BJ (cell line): Measurements from ENCODE around the gene POR. TPM values are rescaled to one million over a fixed set of nuclear protein-coding genes. Genes with fewer than 3 reads are reported as not detected.

Experiments used
- CTCF ChIA-PET: fragments of 350-600 bp; formaldehyde crosslinking; extraction: SDS; loops from one replicate; lab custom pipeline; 2021; ENCODE audit warnings: antibody characterized with exemption, inconsistent platforms; lab: Yijun Ruan, JAX
- POLR2A ChIA-PET: fragments of 300-600 bp; sonication (Branson Sonifier 250); formaldehyde crosslinking; extraction: SDS; loops from one replicate; lab custom pipeline; 2021; ENCODE audit warnings: antibody characterized with exemption; lab: Charles Lee
- DNase-seq: peaks from one replicate; pipeline ENCODE4 v3.0.0-alpha.2; 2011; ENCODE audit warnings: low read depth
- H3K27me3 ChIP-seq: 2 replicates; pipeline ENCODE4 v1.6.0; 2011; ENCODE audit warnings: low read length; ENCODE audit not compliant: control insufficient read depth, insufficient read depth
- H3K36me3 ChIP-seq: 2 replicates; pipeline ENCODE4 v1.5.1; 2011; ENCODE audit warnings: low read length; ENCODE audit not compliant: control insufficient read depth, insufficient read depth
- H3K4me3 ChIP-seq: 2 replicates; pipeline ENCODE4 v1.5.1; 2011; ENCODE audit warnings: low read depth, mild to moderate bottlenecking, control low read depth, low read length
- polyA plus RNA-seq: library from polyadenylated mRNA; depleted of rRNA; stranded (reverse); fragments of >200 nt; gene quantifications from 2 replicates; pipeline ENCODE4 v1.2.3, GENCODE V29; 2011
- TF ChIP-seq, protein P1 (sequence below): IDR thresholded peaks from 2 replicates; pipeline ENCODE4 v1.5.1; 2011; ENCODE audit warnings: low read depth, mild to moderate bottlenecking, control low read depth, inconsistent platforms, low read length, moderate library complexity; ENCODE audit not compliant: insufficient read depth

Gene POR
- polyA plus RNA-seq, 1 experiment: 63.4 TPM

DNA sequence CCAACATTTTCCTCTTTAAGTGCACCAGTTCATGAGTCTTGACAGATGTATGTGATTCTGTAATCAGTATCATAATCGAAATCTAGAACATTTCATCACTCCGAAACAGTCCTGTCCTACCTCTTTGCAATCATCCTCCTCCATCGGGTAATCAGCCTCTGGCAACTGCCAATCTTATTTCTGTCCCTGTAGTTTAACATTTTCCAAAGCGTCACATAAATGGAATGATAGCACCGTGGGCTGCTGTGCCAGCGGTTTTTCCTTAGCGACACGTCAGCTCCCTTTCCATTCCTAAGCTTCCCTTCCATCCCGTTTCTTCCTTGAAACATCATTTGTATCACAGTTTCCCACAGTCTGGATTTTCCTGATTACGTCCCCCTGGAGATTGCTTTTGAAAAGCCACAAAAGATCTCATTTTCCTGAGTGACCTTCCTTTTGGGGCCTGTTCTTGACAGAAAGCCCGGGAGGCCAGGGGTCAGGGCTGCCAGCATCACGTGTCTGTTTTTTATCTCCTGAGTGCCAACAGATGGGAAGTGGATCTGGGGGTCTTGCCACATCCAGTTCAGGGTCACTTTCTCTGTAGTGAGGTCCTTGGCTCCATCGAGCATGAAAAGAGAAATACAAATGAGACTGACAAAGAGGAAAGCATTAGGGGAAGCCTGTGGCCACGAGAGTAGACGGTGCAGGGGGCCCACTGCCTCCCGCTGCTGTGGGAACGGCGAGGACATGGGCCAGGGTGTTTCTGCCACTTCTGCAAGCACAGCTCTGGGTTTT, 47.8 kb downstream of the POR start:
- H3K36me3 ChIP-seq: peaks cover 1% of the 10 kb centered on the region; the same call in 1 of the 2 replicates
- no peak overlapping the region for H3K4me3 ChIP-seq
- CTCF ChIA-PET: interaction anchor here (0.6 kb wide), 1 partner anchor 20 kb away, joined by 4 read pairs; no protein-coding TSS in a partner anchor
- TF ChIP-seq, protein P1, sequence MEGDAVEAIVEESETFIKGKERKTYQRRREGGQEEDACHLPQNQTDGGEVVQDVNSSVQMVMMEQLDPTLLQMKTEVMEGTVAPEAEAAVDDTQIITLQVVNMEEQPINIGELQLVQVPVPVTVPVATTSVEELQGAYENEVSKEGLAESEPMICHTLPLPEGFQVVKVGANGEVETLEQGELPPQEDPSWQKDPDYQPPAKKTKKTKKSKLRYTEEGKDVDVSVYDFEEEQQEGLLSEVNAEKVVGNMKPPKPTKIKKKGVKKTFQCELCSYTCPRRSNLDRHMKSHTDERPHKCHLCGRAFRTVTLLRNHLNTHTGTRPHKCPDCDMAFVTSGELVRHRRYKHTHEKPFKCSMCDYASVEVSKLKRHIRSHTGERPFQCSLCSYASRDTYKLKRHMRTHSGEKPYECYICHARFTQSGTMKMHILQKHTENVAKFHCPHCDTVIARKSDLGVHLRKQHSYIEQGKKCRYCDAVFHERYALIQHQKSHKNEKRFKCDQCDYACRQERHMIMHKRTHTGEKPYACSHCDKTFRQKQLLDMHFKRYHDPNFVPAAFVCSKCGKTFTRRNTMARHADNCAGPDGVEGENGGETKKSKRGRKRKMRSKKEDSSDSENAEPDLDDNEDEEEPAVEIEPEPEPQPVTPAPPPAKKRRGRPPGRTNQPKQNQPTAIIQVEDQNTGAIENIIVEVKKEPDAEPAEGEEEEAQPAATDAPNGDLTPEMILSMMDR: no peak
- peak; percentile 49 for DNase-seq
- POLR2A ChIA-PET: no interaction called here
- H3K27me3 ChIP-seq: no peaks in the 10 kb centered on the region

DNA sequence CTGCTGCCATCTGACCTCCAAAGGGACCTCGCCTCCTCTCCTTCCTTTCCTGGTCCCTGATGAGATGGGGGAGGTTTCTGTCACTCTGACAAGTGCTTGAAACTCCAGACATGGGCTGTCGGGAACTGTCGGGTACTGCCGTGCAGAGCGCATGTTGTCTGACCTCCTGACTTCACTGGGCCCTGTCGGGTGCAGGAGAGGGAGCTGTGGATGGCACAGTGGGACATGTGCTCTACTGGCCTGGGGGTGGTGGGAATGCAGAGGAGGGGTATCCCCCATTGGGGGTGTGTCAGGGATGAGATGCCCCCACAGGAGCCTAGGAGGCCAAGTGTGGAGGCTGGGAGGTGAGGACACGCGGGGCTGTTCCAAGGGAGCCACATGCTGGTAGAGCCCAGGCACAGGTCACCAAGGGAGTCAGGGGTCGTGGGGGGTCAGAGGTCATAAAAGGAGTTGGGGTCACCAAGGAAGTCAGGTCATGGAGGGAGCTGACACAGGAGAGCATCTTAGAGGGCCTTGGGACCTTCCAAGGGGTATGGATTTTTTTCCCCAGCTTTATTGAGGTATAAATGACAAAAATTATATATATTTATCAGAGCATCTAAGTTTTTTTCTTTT, 48.5 kb downstream of the POR start:
- peaks cover 2% of the 10 kb centered on the region; the same call in 1 of the 2 replicates for H3K36me3 ChIP-seq
- DNase-seq: no peak
- TF ChIP-seq, protein P1: no peak
- ChIA-PET POLR2A (interaction anchor here (0.6 kb wide), 1 partner anchor 8 kb away, joined by 4 read pairs; no protein-coding TSS in a partner anchor), CTCF (interaction anchor here (0.6 kb wide), 1 partner anchor 21 kb away, joined by 4 read pairs; no protein-coding TSS in a partner anchor)
- no peak overlapping the region for H3K4me3 ChIP-seq
- no peaks in the 10 kb centered on the region for H3K27me3 ChIP-seq

DNA sequence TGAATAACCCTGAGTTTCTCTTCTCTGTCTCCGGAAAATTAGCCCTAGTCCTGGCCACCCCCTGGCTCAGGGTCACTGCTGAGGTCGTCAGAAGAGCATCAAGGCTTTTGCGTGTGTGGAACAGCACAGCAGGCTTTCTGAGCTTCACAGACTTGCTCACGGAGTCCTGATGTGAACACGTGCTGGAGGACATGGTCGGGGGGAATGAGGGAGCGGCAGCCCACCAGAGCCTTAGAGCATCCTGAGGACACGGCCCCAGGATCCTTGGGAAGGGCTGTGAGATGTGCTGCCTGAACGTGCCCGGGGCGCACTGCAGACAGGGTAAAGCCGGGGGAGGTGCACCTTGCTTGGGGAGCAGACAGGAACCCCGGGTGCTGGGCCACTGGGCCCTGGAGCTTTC, 50.7 kb downstream of the POR start:
- ChIA-PET POLR2A (no interaction called here), CTCF (no interaction called here)
- H3K36me3 ChIP-seq: 0 out of 2 replicates have a peak, but pooled peaks cover 2% of the 10 kb centered on the region
- TF ChIP-seq, protein P1: no peak
- H3K4me3 ChIP-seq: no peak overlapping the region
- no peaks in the 10 kb centered on the region for H3K27me3 ChIP-seq
- DNase-seq: no peak

DNA sequence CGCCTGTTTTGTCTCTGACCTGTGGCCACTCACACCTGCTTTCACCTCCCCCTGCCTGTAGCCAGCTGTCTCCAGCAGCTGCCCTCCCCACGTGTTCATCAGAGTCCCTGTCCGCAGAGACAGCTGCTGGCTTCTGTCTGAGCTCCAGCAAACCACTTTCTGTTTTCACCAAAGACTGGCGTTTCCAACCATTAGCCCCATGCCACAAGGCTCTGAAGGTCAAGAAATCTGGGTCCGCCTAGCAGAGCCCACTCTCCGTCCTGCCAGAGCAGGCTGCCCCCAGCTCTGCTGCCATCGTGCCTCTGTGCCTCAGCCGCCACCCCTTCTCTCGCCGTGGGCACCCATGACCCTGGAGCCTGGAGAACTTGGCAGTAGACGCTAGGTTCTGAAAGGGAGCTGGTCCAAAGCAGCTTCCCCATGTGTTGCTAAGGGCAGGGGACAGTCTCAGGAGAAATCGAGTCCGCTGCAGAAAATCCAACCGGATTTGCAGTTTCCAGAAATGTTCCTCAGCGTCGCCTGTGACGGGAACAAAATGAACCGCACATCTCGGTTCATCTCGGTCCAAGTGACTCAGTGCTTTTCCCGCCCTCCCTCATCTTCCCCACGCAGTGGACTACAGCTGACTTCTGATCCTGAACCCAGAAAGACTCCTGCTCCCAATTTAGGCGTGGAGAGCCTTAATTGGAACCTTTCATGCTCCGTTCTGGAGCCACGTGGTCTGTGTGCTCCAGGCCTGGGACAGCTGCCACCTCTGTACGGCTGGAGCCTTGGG, 51.4 kb downstream of the POR start:
- TF ChIP-seq, protein P1: no peak
- Histone ChIP-seq H3K36me3 (0 out of 2 replicates have a peak, but pooled peaks cover 2% of the 10 kb centered on the region), H3K27me3 (no peaks in the 10 kb centered on the region), H3K4me3 (no peak overlapping the region)
- CTCF ChIA-PET: interaction anchor here (0.8 kb wide), 1 partner anchor 19 kb away, joined by 3 read pairs; no protein-coding TSS in a partner anchor
- POLR2A ChIA-PET: no interaction called here
- peak; percentile 49 for DNase-seq

DNA sequence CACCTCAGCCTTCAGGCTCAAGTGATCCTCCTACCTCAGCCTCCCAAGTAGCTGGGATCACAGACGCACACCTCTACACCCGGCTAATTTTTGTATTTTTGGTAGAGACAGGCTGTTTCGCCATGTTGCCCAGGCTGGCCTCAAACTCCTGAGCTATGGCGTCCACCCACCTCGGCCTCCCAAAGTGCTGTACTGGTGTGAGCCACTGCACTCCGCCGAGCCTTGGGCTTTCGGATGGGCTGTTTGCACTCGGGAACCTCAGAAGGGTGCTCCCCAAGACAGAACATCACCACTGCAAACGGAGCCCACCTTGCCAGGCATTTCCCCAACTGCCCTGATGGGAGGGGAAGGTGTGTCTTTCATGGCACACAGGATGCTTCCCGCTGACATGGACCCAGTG, 52.1 kb downstream of the POR start:
- POLR2A ChIA-PET: no interaction called here

More for the DNA sequence above, 52.1 kb downstream of the POR start:
- no peak for DNase-seq
- TF ChIP-seq, protein P1: no peak
- CTCF ChIA-PET: interaction anchor here (0.8 kb wide), 1 partner anchor 18 kb away, joined by 3 read pairs; no protein-coding TSS in a partner anchor
- no peak overlapping the region for H3K4me3 ChIP-seq
- H3K36me3 ChIP-seq: 0 out of 2 replicates have a peak, but pooled peaks cover 2% of the 10 kb centered on the region
- no peaks in the 10 kb centered on the region for H3K27me3 ChIP-seq
